Glutamatergic neuron (in vitro differentiated cells): Measurements from ENCODE around the gene CPE. TPM values are rescaled to one million over a fixed set of nuclear protein-coding genes. Genes with fewer than 3 reads are reported as not detected.
"Not testable (repeated sequence)": the region's sequence is repeated elsewhere in the genome, so short reads cannot be mapped to it uniquely, and the experiment has no call there.

Experiments
- DNase-seq: peaks from one replicate; pipeline ENCODE4 v3.0.0; 2022
- H3K27ac Mint-ChIP-seq: one replicate; pipeline ENCODE4 v1.8.0; 2020; ENCODE audit warnings: mild to moderate bottlenecking, mixed read lengths, inconsistent platforms; ENCODE audit not compliant: unreplicated experiment
- H3K27me3 Mint-ChIP-seq: one replicate; pipeline ENCODE4 v1.8.0; 2020; ENCODE audit warnings: mild to moderate bottlenecking, moderate library complexity, mixed read lengths, inconsistent platforms; ENCODE audit not compliant: unreplicated experiment
- H3K36me3 Mint-ChIP-seq: one replicate; pipeline ENCODE4 v1.8.0; 2020; ENCODE audit warnings: mild to moderate bottlenecking, mixed read lengths, inconsistent platforms; ENCODE audit not compliant: unreplicated experiment
- H3K4me1 Mint-ChIP-seq: one replicate; pipeline ENCODE4 v1.8.0; 2020; ENCODE audit warnings: mild to moderate bottlenecking, low read depth, mixed read lengths, inconsistent platforms; ENCODE audit not compliant: unreplicated experiment
- H3K4me3 Mint-ChIP-seq: one replicate; pipeline ENCODE4 v1.8.0; 2020; ENCODE audit warnings: mild to moderate bottlenecking, mixed read lengths, inconsistent platforms; ENCODE audit not compliant: unreplicated experiment
- H3K9me3 Mint-ChIP-seq: one replicate; pipeline ENCODE4 v1.8.0; 2020; ENCODE audit warnings: mild to moderate bottlenecking, moderate library complexity, mixed read lengths, inconsistent platforms; ENCODE audit not compliant: unreplicated experiment
- total RNA-seq: library from RNA; stranded (reverse); fragmentation: NEBNext Ultra II Directional; extraction: Animal tissue kit (Norgen Biotek cat#: 25700); gene quantifications from one replicate; pipeline ENCODE4 v1.2.1, GENCODE V29; 2021; ENCODE audit not compliant: unreplicated experiment
- TF ChIP-seq, protein P1 (sequence below): fragments of 200-600 bp; sonication (generic); IDR thresholded peaks from one replicate; pipeline ENCODE4 v1.5.0; 2021; ENCODE audit not compliant: partially characterized antibody, unreplicated experiment

The CPE gene
- total RNA-seq, 1 donor from 2014 or later: 253 TPM

DNA sequence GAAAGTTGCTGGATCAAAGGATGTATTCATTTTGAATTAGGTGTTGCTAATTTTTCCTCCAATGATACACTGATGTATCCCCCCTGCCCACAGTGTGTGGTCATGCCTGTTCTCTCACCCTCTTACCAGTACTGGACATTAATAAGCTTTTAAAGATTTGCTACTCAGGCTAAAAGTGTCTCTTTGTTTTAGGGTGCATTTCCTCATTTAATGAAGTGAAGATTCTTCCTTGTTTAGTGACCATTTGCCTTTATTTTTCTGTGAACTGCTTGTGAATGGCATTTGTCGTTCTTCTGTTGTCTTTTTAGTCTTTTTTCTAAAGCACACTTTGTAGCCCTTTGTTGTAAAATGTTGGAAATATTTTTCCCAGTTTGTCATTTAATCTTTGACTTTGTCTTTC lies 46.3 kb upstream of the CPE start:
- TF ChIP-seq, protein P1, sequence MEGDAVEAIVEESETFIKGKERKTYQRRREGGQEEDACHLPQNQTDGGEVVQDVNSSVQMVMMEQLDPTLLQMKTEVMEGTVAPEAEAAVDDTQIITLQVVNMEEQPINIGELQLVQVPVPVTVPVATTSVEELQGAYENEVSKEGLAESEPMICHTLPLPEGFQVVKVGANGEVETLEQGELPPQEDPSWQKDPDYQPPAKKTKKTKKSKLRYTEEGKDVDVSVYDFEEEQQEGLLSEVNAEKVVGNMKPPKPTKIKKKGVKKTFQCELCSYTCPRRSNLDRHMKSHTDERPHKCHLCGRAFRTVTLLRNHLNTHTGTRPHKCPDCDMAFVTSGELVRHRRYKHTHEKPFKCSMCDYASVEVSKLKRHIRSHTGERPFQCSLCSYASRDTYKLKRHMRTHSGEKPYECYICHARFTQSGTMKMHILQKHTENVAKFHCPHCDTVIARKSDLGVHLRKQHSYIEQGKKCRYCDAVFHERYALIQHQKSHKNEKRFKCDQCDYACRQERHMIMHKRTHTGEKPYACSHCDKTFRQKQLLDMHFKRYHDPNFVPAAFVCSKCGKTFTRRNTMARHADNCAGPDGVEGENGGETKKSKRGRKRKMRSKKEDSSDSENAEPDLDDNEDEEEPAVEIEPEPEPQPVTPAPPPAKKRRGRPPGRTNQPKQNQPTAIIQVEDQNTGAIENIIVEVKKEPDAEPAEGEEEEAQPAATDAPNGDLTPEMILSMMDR: no peak
- Mint-ChIP-seq H3K27me3 (peaks cover 2% of the 10 kb centered on the region), H3K4me1 (peaks cover 28% of the 10 kb centered on the region), H3K36me3 (no peaks in the 10 kb centered on the region), H3K27ac (peak overlapping the region; percentile 71), H3K4me3 (no peak overlapping the region), H3K9me3 (no peaks in the 10 kb centered on the region)
- no peak for DNase-seq

DNA sequence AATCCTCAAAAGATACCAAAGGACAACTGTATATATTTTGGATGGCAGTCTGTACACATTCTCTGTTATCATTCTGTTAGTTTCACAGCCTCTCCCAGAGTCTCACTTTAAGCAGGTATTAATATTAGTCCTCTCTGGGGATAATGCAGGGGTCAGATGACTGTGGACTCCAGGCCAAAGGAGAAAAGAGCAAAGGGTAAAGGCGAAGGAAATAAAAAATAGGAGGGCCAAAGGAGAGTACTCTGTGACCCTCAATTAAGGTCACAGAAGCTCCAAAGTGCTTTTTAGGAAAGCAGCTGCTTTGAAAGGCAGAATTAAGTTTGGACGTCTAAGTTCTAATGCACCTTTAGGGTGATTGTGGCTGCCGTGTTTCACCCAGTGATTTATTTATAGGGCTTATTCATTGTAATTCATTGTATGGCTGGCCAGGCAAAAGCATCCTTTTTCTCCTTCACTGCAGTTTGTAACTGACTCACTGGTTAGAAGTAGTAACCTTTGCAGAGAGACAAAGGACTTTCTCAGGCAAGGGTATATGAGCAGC lies 43.6 kb upstream of the CPE start:
- Mint-ChIP-seq H3K36me3 (no peaks in the 10 kb centered on the region), H3K4me1 (peaks cover 28% of the 10 kb centered on the region), H3K4me3 (peak overlapping the region; percentile 51)

GRCh38 chr4:165336743-165337142 lies 42.1 kb upstream of the CPE start:
- Mint-ChIP-seq H3K9me3 (no peaks in the 10 kb centered on the region), H3K36me3 (no peaks in the 10 kb centered on the region), H3K4me3 (no peak overlapping the region), H3K27me3 (peaks cover 2% of the 10 kb centered on the region), H3K27ac (no peak overlapping the region), H3K4me1 (peaks cover 18% of the 10 kb centered on the region)
- TF ChIP-seq, protein P1: no peak
- no peak for DNase-seq

More for the DNA sequence above, 43.6 kb upstream of the CPE start:
- no peak for DNase-seq
- Mint-ChIP-seq H3K27ac (no peak overlapping the region), H3K27me3 (peaks cover 2% of the 10 kb centered on the region), H3K9me3 (no peaks in the 10 kb centered on the region)
- TF ChIP-seq, protein P1: no peak

- not testable (repeated sequence) for H3K27ac Mint-ChIP-seq, H3K4me3 Mint-ChIP-seq, H3K9me3 Mint-ChIP-seq, H3K4me1 Mint-ChIP-seq, H3K27me3 Mint-ChIP-seq, H3K36me3 Mint-ChIP-seq, DNase-seq
Measured at GRCh38 chr4:165342340-165342739, 36.5 kb upstream of the CPE start.

- no peaks in the 10 kb centered on the region for H3K9me3 Mint-ChIP-seq
- DNase-seq: no peak
- no peak overlapping the region for H3K27ac Mint-ChIP-seq
- no peaks in the 10 kb centered on the region for H3K27me3 Mint-ChIP-seq
- H3K4me1 Mint-ChIP-seq: no peaks in the 10 kb centered on the region
- TF ChIP-seq, protein P1: no peak
- no peak overlapping the region for H3K4me3 Mint-ChIP-seq
- H3K36me3 Mint-ChIP-seq: no peaks in the 10 kb centered on the region
Measured at GRCh38 chr4:165343353-165344191, 35.2 kb upstream of the CPE start.
